LNCaP clone FGC (cell line): ENCODE results near the gene PACRG.

ENCODE experiments used
- DNase-seq: peaks from one replicate; pipeline ENCODE4 v3.0.0-alpha.2; 2011; ENCODE audit warnings: low read depth
- H3K4me3 ChIP-seq: 2 replicates; pipeline ENCODE4 v1.5.1; 2011; ENCODE audit warnings: mild to moderate bottlenecking, low read depth, low read length, control low read depth
- TF ChIP-seq, protein P1 (sequence below): IDR thresholded peaks from 2 replicates; pipeline ENCODE4 v1.5.1; 2012; ENCODE audit warnings: mild to moderate bottlenecking; ENCODE audit not compliant: control insufficient read depth, insufficient read depth; ENCODE audit errors: extremely low read depth

PACRG gene

DNA sequence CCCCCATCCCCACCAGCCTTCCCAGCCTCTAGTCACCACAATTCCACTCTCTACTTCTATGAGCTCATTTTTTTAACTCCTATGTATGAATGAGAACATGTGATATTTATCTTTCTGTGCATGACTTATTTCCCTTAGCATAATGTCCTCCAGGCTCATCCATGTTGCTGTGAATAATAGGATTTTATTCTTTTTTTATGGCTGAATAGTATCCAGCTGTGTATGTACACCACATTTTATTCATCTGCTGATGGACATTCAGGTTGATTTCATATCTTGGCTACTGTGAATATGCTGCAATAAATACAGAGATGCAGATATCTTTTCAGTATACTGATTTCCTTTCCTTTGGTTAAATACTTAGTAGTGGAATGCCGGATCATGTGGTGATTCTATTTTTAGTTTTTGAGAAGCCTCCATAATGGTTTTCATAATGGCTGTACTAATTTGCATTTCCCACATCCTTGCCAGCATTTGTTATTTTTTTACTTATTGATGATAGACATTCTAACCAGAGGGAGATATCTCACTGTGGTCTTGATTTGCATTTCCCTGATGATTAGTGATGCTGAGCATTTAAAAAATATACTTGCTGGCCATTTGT, 194.9 kb downstream of the PACRG start:
- no peak for DNase-seq
- TF ChIP-seq, protein P1, sequence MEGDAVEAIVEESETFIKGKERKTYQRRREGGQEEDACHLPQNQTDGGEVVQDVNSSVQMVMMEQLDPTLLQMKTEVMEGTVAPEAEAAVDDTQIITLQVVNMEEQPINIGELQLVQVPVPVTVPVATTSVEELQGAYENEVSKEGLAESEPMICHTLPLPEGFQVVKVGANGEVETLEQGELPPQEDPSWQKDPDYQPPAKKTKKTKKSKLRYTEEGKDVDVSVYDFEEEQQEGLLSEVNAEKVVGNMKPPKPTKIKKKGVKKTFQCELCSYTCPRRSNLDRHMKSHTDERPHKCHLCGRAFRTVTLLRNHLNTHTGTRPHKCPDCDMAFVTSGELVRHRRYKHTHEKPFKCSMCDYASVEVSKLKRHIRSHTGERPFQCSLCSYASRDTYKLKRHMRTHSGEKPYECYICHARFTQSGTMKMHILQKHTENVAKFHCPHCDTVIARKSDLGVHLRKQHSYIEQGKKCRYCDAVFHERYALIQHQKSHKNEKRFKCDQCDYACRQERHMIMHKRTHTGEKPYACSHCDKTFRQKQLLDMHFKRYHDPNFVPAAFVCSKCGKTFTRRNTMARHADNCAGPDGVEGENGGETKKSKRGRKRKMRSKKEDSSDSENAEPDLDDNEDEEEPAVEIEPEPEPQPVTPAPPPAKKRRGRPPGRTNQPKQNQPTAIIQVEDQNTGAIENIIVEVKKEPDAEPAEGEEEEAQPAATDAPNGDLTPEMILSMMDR, result no peak
- no peak overlapping the region for H3K4me3 ChIP-seq

DNA sequence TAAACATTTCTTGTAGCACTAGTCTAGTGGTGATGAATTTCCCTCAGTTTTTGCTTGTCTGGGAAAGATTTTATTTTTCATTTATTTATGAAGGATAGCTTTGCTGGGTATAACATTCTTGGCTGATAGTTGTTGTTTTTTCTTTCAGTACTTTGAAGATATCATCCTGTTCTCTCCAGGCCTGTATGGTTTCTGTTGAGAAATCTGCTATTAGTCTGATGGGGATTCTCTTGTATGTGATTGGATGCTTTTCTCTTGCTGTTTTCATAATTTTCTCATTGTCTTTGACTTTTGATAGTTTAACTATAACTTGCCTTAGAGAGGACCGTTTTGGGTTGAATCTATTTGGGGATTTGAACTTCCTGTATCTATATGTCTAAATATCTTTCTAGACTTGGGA, 207.1 kb downstream of the PACRG start:
- H3K4me3 ChIP-seq, result no peak overlapping the region
- no peak for DNase-seq
- TF ChIP-seq, protein P1, result no peak

DNA sequence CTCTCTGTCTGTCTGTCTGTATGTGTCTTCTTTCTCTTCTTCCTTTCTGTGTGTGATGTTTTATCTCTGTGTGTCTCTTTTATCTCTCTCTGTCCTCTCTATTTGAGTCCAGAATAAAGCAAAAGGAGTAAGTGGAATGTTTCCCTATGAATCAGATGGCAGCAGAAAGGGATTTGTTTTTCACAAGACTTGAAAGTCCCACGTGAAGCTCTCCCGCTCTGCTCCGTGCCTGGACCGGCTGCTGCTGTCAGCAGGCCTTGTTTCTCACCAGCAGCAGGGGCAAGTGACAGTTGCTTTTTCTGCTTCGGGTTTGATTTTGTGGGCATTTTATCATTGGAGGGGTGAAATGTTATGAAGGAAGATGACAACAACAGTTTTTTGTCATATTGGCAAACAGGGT, 212.7 kb downstream of the PACRG start:
- TF ChIP-seq, protein P1, result no peak
- no peak for DNase-seq
- H3K4me3 ChIP-seq, result no peak overlapping the region

DNA sequence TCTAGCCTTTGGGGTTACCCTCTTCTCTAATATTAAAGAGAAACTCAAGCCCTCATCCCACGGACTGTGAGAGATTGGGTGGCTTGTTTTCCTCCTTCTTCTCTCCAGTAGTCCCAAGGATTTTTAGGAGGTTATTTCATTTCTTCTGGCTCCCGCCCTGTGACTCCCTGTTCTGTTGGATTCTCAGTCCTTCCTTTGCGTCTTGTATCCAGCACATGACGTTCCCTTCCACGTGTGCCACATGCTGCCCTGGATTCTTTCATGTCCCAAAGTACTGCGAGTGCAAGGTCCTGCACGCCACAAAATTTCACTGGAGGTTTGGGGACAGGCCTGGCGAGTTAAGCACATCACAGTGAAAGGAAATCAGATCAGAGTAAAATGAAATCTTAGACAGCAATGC, 213.4 kb downstream of the PACRG start:
- no peak for DNase-seq
- H3K4me3 ChIP-seq, result no peak overlapping the region
- TF ChIP-seq, protein P1, result no peak

DNA sequence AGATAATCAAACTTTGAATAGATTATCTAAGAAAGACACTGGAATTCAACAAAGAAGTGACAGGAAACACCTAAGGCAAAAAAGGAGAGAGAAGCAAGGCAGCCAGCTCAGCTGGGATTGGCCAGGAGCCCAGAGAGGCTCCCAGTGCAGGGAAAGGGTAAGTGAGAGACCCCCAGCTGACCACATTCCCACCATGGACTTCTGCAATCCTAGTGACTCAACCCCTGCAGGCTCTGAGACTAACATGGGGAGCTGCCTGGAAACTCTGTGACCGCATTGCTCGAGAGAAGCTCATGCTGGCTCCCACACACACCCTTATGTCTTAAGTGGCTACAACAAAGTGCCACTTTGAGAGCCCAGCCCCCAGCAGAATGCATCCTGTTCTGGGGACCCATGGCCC, 215.1 kb downstream of the PACRG start:
- no peak overlapping the region for H3K4me3 ChIP-seq

DNA sequence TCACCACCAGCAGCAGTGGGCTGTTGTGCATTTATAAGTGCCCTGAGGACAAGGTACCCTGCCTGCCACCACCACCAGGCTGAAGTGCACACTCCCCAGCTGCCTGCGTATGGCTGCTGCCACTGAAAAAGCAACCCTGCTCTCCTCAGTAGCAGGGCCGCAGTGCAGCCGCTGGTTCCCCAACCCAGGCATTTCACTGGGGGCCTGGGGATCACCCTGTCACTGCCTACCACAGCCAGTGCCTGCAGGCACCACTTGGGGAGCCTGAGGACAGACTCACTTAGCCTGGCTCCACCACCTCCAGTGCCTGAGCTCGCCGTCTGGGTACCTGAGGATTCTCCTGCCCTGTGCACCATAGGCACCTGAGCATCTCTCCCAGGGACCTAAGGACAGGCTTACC, 215.6 kb downstream of the PACRG start:
- H3K4me3 ChIP-seq, result no peak overlapping the region
- DNase-seq, result no peak
- TF ChIP-seq, protein P1, result no peak

More for the DNA sequence above, 215.1 kb downstream of the PACRG start:
- DNase-seq, result no peak
- TF ChIP-seq, protein P1, result no peak

DNA sequence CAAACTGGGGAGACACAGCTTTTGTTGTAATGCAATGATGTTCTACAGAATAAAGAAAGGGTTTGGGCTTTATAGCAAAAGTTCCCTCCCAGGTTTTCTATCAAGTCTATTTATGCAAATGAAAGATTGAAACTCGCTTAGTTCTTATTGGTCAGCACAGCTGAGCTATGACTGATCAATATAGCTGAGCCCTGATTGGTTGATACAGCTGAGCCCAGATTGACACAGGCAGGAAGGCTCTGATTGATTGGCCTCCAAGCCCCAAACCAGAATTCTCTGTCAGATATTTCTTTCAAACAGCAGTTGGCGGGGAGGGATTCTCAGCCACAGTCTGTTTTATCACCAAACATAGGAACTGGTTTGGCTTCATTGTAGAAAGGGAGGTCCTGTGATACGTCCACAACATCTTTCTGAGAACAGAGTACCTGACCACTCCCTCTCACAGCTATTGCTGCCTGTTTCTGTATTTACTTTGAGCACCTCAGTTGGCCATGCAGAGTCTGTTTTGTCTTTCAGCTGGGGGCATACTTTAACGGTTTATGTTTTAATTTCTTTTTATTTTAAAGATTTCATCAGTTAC, 223.5 kb downstream of the PACRG start:
- TF ChIP-seq, protein P1, result no peak
- H3K4me3 ChIP-seq, result no peak overlapping the region
- DNase-seq, result no peak
